GM03348 (cell line): ENCODE measurements around the gene PTPRF.

Source experiments
- DNase-seq: peaks from one replicate; pipeline ENCODE4 v3.0.0; 2012; ENCODE audit warnings: low spot score

Gene PTPRF

DNA sequence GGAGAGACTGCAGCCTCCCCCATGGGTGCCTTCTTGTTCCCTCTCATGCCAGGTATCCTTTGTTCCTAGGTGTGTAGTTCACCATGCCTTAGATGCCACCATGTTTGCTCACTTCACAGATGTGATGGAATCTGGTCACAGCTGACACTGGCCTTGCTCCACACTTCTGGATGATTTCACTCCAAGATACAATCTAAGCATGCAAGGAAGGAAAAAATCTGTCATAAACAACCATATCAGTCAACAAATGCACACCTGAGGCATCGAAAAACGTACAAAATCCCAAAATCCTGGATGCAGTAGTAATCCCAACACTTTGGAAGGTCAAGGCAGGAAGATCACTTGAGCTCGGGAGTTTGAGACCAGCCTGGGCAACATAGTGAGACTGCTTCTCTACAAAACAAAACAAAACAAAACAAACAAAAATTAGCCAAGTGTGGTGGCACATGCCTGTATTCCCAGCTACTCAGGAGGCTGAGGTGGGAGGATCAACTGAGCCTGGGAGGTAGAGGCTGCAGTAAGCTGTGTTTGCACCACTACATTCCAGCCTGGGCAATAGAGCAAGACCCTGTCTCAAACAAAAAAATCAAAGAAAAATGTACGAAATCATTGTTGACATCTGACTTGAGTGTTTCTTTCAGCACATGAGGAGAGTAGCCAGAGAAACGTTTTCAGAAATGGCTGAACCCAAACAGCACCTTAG lies 17.1 kb upstream of the PTPRF start:
- DNase-seq = no peak

- no peak for DNase-seq
Observed at GRCh38 chr1:43518935-43519686, 11.6 kb upstream of the PTPRF start.

DNA sequence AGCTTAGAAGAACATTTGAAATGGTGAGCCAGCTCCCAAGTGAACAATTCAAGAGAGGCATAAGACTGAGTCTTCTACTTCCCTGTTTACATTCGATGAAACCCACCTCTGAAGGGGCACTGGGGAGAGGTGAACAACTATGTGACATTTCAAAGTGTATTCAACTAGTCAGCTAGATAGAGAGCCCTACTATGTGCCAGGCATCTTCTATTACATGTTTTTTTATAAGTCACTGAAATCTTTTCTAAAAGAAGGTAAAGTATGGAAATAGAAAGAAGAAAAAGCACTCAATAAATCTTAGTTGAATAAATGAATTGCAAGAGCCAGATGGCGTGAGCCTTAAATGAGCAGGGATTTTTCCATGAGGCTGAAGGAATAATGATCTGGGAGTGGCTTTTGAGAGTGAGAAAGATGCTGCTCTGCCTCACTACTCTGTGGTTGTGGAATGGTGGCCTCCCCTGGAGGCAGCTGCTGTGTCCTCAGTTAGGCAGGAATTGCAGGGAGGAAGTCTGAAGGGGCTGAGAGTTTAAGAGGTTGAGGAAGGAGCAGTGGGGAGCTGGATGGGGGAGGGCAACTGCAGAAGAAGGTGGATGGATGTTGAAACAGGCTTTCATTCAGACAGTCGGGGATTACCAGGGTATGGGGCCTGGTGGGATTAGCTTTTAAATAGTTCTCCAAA lies 10.4 kb upstream of the PTPRF start:
- no peak for DNase-seq

DNA sequence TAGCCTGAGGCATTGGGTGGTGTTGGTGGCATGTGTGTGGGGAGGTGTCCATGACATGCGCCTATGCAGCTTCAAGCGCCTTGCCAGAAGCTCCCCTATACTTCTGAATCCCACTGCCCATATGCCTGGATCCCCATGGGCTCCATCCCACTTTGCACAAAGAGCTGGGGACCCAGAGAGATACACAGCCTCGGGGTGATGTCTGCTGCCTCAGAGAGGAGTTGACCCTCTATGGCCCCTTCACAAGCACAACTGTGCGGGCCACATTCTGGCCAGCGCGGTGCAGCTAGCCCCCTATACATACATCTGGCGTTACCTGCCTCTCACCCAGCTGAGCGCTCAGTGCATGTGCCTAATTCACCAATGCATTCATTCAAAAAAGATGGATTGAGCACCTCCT lies 9.6 kb upstream of the PTPRF start:
- DNase-seq = no peak

DNA sequence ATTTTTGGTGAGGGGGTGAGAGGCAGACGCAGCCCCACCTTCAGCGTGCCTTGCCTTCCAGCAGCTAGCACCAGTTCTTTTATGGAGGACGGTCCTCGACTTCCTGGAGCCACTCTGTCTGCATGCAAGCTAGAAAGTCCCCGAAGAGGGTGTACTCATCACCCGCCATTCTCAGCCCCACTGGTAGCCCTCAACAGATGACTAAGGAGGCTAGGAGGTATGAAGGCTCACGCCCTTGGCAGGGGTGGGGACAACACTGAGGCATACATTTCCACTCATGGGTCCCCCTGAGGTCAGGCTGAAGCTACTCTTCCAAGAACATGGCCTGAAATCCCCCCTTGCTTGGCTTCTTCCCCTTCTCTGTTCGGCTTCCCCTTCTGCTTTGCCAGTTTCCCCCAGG lies 8.9 kb upstream of the PTPRF start:
- no peak for DNase-seq

- no peak for DNase-seq
Observed at GRCh38 chr1:43522431-43522775, 8.3 kb upstream of the PTPRF start.

GRCh38 chr1:43522776-43523480 lies 7.8 kb upstream of the PTPRF start:
- DNase-seq = peak; percentile 62

DNA sequence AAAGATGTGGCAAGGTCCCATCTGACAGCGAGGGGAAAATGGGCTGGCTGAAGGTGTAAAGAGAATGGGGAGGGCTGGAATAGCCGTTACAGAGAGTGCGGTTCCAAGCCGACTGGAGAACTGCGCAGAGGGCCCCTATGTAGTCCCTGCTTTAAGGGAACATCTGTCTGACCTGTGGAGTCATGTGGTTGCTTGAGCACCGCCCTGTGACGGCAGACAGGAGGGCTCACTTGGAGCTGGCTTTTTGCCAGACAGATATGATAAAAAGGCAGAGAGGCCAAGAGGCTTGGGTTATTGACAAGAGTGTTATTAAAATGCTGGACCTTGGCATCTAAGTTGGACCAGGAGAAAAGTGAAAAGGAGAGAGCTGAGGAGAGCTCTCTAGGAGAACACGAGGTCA lies 5.9 kb upstream of the PTPRF start:
- DNase-seq = no peak

DNA sequence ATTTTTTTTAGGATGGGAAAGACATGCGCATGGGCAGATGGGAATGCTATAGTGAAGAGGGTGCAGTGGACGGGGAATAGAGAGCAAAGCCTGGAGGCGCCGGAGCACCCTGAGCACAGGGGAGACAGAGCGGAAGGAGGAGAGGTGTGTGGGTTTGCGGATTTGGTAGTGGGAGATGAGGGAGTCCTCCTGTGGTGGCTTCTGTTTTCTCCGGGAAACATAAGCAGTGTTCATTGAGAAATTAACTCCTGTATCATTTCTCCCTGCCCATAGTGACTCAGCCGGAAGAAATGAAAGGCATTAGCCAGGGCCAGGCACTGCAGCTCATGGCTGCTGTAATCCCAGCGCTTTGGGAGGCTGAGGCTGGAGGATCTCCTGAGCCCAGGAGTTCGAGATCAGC lies 4.7 kb upstream of the PTPRF start:
- peak; percentile 77 for DNase-seq

- no peak for DNase-seq
Observed at GRCh38 chr1:43527111-43527878, 3.4 kb upstream of the PTPRF start.

DNA sequence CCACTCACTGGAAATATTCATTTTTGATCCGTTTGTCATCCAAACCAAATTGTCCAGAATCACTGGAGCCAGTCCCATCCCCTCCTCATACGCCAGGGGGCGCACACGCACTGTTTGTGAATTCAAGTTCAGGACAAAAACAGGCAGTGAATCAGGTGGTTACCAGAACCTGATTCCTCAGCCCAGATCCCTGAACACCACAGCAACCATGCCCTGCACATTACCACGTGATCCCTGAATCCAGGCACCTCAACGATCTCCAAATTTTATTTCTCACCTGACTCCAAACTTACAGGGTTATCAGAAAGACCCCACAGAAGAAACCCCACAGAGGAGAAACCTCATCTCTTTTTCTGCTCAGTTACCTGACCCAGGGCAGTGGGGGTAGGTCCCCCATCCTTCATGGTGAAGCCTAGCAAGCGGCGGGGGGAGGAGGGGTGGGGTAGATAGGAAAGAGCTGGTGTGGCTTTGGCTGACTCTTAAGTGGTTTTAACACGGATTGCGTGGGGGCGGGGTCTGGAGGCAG lies 1.4 kb upstream of the PTPRF start:
- DNase-seq = peak; percentile 90

GRCh38 chr1:43531107-43531905 lies 623 bp downstream of the PTPRF start:
- peak; percentile 80 for DNase-seq

GRCh38 chr1:43531906-43532584 lies 1.4 kb downstream of the PTPRF start:
- peak; percentile 37 for DNase-seq

DNA sequence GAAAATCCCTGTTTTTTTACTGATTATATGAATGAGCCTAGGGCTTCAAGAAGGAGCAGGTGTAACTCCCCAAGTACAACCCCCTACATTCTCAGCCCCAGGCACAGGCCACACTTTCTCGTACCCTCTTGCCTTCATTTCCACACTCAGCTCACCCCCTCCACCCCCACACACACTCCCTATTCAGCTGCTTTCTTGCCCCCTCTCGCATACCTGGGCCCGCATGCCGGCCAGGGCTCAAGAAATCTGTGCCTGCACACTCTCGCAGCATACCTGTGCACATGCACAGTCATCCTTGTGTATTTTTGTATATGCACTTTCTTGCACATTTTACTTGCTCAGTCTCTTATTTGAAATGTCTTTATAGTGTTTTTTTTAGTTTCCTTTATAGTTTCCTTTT lies 2.0 kb downstream of the PTPRF start:
- no peak for DNase-seq

GRCh38 chr1:43533584-43533983 lies 2.9 kb downstream of the PTPRF start:
- no peak for DNase-seq

- DNase-seq = no peak
Observed at GRCh38 chr1:43534256-43534655, 3.6 kb downstream of the PTPRF start.

DNA sequence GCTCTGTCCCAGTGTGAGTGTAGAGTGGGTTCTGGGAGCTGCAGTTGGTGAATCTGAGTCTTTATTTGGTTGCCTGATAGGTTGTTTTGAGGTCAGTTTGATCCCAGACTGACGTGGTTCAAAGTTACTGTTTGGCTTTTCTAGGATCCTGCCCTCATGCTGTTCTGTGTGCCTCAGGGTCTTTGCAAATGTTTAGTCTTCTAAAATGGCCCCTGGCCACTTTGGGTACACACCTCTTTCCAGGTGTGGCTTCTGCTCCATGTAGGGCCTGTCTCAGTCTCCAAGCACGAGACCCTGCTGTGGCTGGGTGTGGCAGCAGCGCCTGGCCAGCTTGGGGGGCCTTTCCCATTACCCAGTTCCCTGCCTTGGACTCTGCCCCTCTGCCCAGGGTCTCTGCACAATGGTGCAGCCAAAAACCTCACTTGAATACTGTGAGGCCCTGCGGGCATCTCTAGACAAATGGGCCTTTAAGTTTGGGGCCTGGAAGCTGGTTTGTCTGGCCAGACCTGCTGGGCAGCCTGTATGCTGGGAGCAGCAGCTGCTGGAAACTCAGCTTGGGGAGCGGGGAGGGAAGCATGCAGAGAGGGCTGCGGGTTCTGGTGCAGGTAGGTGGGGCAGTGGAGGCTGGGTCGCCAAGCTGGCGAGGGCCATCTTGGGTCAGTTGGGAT lies 5.6 kb downstream of the PTPRF start:
- no peak for DNase-seq

DNA sequence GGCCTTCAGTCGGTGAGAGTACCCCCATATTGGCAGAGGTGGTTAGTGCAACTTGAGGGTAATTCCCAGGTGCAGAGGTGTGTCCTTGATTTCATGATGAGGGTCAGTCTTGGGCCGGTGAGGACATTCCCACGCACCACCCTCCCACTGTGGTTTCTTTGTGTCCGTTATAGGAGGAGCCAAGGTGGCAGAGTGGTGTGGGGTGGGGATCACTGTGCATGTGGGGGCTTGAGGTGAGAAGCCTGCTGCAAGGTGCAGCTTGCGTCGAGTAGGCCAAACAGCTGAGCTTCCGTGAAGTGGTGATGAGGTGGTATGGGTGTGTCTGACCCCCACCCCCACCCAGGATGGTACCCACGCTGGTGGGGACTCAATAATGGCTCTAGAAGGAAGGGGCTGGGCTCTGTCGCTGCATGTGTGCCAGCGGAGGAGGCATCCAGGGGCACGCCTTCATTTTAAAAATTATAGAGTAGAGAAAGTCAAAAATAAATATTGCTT lies 6.2 kb downstream of the PTPRF start:
- DNase-seq = no peak

GRCh38 chr1:43537423-43538142 lies 6.9 kb downstream of the PTPRF start:
- DNase-seq = no peak
